ENCODE data around the gene STYX. TPM values are rescaled to one million over a fixed set of nuclear protein-coding genes. Genes with fewer than 3 reads are reported as not detected.
A peak's percentile ranks its signal among the peaks of the same experiment; 100 is the strongest.
"Not testable (repeated sequence)": the region's sequence is repeated elsewhere in the genome, so short reads cannot be mapped to it uniquely, and the experiment has no call there.

STYX gene
- total RNA-seq, 1 experiment from 2014 or later, result 22.8 TPM

- Mint-ChIP-seq H3K27ac (no peak overlapping the region; the same call in 1 of the 2 replicates), H3K4me1 (peaks cover 5% of the 10 kb centered on the region; the same call in 1 of the 2 replicates), H3K9me3 (no peaks in the 10 kb centered on the region), H3K36me3 (peaks cover 62% of the 10 kb centered on the region), H3K27me3 (ENCODE audit: low read depth) (no peaks in the 10 kb centered on the region), H3K4me3 (no peak overlapping the region)
- TF ChIP-seq GRHL2 (CRISPR knock-in tag; IDR thresholded peaks at IDR 0.05; ENCODE audit: insufficient replicate concordance, severe bottlenecking) (no peak), JUN (CRISPR knock-in tag; IDR thresholded peaks at IDR 0.05) (no peak), NR1H2 (CRISPR knock-in tag; IDR thresholded peaks at IDR 0.05) (no peak), JAZF1 (CRISPR knock-in tag; IDR thresholded peaks at IDR 0.05) (no peak)
- TF ChIP-seq, protein P1, sequence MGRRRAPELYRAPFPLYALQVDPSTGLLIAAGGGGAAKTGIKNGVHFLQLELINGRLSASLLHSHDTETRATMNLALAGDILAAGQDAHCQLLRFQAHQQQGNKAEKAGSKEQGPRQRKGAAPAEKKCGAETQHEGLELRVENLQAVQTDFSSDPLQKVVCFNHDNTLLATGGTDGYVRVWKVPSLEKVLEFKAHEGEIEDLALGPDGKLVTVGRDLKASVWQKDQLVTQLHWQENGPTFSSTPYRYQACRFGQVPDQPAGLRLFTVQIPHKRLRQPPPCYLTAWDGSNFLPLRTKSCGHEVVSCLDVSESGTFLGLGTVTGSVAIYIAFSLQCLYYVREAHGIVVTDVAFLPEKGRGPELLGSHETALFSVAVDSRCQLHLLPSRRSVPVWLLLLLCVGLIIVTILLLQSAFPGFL (CRISPR knock-in tag; IDR thresholded peaks at IDR 0.05; ENCODE audit: borderline replicate concordance), result no peak
- ChIA-PET POLR2A (no interaction called here), CTCF (no interaction called here)
- ATAC-seq, result no peak
- no peak for DNase-seq (ENCODE audit: low spot score)
Measured at GRCh38 chr14:52723514-52724359, 6.2 kb upstream of the STYX start.

GRCh38 chr14:52724360-52724644 lies 5.7 kb upstream of the STYX start:
- Mint-ChIP-seq H3K27ac (no peak overlapping the region), H3K4me3 (no peak overlapping the region), H3K27me3 (ENCODE audit: low read depth) (no peaks in the 10 kb centered on the region), H3K9me3 (no peaks in the 10 kb centered on the region), H3K36me3 (peaks cover 57% of the 10 kb centered on the region), H3K4me1 (peaks cover 10% of the 10 kb centered on the region)
- no peak for DNase-seq (ENCODE audit: low spot score)
- peak; percentile 60 for ATAC-seq
- TF ChIP-seq, protein P2, sequence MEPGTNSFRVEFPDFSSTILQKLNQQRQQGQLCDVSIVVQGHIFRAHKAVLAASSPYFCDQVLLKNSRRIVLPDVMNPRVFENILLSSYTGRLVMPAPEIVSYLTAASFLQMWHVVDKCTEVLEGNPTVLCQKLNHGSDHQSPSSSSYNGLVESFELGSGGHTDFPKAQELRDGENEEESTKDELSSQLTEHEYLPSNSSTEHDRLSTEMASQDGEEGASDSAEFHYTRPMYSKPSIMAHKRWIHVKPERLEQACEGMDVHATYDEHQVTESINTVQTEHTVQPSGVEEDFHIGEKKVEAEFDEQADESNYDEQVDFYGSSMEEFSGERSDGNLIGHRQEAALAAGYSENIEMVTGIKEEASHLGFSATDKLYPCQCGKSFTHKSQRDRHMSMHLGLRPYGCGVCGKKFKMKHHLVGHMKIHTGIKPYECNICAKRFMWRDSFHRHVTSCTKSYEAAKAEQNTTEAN (CRISPR knock-in tag; IDR thresholded peaks at IDR 0.05), result no peak
- TF ChIP-seq TEAD4 (CRISPR knock-in tag; IDR thresholded peaks at IDR 0.05) (no peak), FOXJ3 (CRISPR knock-in tag; IDR thresholded peaks at IDR 0.05; ENCODE audit: borderline replicate concordance) (no peak), GTF2I (CRISPR knock-in tag; conservative IDR thresholded peaks at IDR 0.05) (no peak), SMAD4 (CRISPR knock-in tag; IDR thresholded peaks at IDR 0.05) (no peak), ELF4 (CRISPR knock-in tag; IDR thresholded peaks at IDR 0.05; ENCODE audit: low read depth) (no peak), RELA (CRISPR knock-in tag; IDR thresholded peaks at IDR 0.05; ENCODE audit: borderline replicate concordance) (no peak), JAZF1 (CRISPR knock-in tag; IDR thresholded peaks at IDR 0.05) (no peak), ZNF281 (CRISPR knock-in tag; IDR thresholded peaks at IDR 0.05) (no peak), MXD4 (CRISPR knock-in tag; IDR thresholded peaks at IDR 0.05; ENCODE audit: borderline replicate concordance) (no peak), CBFB (CRISPR knock-in tag; IDR thresholded peaks at IDR 0.05; ENCODE audit: low read depth) (no peak), SMAD3 (CRISPR knock-in tag; IDR thresholded peaks at IDR 0.05; ENCODE audit: borderline replicate concordance) (no peak), ZNF317 (CRISPR knock-in tag; IDR thresholded peaks at IDR 0.05; ENCODE audit: borderline replicate concordance, low read depth) (no peak), ZNF512 (CRISPR knock-in tag; IDR thresholded peaks at IDR 0.05; ENCODE audit: borderline replicate concordance) (no peak), NR3C1 (CRISPR knock-in tag; conservative IDR thresholded peaks at IDR 0.05; ENCODE audit: low read depth) (no peak), ZNF423 (CRISPR knock-in tag; IDR thresholded peaks at IDR 0.05) (no peak), SP1 (CRISPR knock-in tag; conservative IDR thresholded peaks at IDR 0.05) (no peak), ETV6 (CRISPR knock-in tag; IDR thresholded peaks at IDR 0.05) (no peak)
- TF ChIP-seq, protein P3, sequence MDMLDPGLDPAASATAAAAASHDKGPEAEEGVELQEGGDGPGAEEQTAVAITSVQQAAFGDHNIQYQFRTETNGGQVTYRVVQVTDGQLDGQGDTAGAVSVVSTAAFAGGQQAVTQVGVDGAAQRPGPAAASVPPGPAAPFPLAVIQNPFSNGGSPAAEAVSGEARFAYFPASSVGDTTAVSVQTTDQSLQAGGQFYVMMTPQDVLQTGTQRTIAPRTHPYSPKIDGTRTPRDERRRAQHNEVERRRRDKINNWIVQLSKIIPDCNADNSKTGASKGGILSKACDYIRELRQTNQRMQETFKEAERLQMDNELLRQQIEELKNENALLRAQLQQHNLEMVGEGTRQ (CRISPR knock-in tag; IDR thresholded peaks at IDR 0.05), result no peak
- TF ChIP-seq, protein P4, sequence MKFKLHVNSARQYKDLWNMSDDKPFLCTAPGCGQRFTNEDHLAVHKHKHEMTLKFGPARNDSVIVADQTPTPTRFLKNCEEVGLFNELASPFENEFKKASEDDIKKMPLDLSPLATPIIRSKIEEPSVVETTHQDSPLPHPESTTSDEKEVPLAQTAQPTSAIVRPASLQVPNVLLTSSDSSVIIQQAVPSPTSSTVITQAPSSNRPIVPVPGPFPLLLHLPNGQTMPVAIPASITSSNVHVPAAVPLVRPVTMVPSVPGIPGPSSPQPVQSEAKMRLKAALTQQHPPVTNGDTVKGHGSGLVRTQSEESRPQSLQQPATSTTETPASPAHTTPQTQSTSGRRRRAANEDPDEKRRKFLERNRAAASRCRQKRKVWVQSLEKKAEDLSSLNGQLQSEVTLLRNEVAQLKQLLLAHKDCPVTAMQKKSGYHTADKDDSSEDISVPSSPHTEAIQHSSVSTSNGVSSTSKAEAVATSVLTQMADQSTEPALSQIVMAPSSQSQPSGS (CRISPR knock-in tag; IDR thresholded peaks at IDR 0.05; ENCODE audit: borderline replicate concordance, low read depth), result no peak
- POLR2A ChIA-PET, result no interaction called here
- CTCF ChIA-PET, result no interaction called here

DNA sequence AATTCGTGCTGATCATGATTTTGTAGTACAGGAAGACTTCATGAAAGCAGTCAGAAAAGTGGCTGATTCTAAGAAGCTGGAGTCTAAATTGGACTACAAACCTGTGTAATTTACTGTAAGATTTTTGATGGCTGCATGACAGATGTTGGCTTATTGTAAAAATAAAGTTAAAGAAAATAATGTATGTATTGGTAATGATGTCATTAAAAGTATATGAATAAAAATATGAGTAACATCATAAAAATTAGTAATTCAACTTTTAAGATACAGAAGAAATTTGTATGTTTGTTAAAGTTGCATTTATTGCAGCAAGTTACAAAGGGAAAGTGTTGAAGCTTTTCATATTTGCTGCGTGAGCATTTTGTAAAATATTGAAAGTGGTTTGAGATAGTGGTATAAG lies 2.5 kb upstream of the STYX start:
- not testable (repeated sequence) for H3K27me3 Mint-ChIP-seq (ENCODE audit: low read depth); H3K27ac Mint-ChIP-seq; ATAC-seq; DNase-seq (ENCODE audit: low spot score); H3K4me3 Mint-ChIP-seq; H3K9me3 Mint-ChIP-seq
- Mint-ChIP-seq H3K36me3 (peaks cover 35% of the 10 kb centered on the region), H3K4me1 (peaks cover 18% of the 10 kb centered on the region)
- CTCF ChIA-PET, result interaction anchor here (0.6 to 0.7 kb wide), 2 partner anchors 144 to 1250 kb away, joined by 4 read pairs; no protein-coding TSS in a partner anchor
- POLR2A ChIA-PET, result interaction anchor here (0.6 to 0.7 kb wide), 3 partner anchors 10 to 719 kb away, joined by 4 to 8 read pairs (median 4); no protein-coding TSS in a partner anchor
